Muscle layer of colon (tissue), 2 donors: Measurements from ENCODE around the gene TOR1B.
"Not testable (repeated sequence)": the region's sequence is repeated elsewhere in the genome, so short reads cannot be mapped to it uniquely, and the experiment has no call there.

ENCODE experiments used
- H3K27ac ChIP-seq: one replicate; pipeline ENCODE4 v1.7.0; 2013; ENCODE audit warnings: low read depth, mild to moderate bottlenecking, low read length, moderate library complexity
- H3K27me3 ChIP-seq, 2 donors: one replicate each; pipeline ENCODE4 v1.7.0; 2013; ENCODE audit warnings: low read length in 2 of 2, mild to moderate bottlenecking in 2 of 2; ENCODE audit not compliant: insufficient read depth in 2 of 2, control insufficient read depth in 1 of 2
- H3K36me3 ChIP-seq: one replicate; pipeline ENCODE4 v1.7.0; 2013; ENCODE audit warnings: mild to moderate bottlenecking, low read length; ENCODE audit not compliant: insufficient read depth
- H3K4me1 ChIP-seq: one replicate; pipeline ENCODE4 v1.7.0; 2013; ENCODE audit warnings: mild to moderate bottlenecking, low read length; ENCODE audit not compliant: insufficient read depth
- H3K4me3 ChIP-seq, 2 donors: one replicate each; pipeline ENCODE4 v1.7.0; 2013; ENCODE audit warnings: low read length in 2 of 2, low read depth in 1 of 2, mild to moderate bottlenecking in 1 of 2, moderate library complexity in 1 of 2
- H3K9ac ChIP-seq: one replicate; pipeline ENCODE4 v1.7.0; 2013; ENCODE audit warnings: low read length
- H3K9me3 ChIP-seq: one replicate; pipeline ENCODE4 v1.7.0; 2013; ENCODE audit warnings: mild to moderate bottlenecking, low read length
- donor health status: abdominal sarcoma.
- donor health status: Adenocarcinoma of cecum.

TOR1B gene

GRCh38 chr9:129776938-129777768 is 25.8 kb upstream of the TOR1B start:
- Histone ChIP-seq H3K9ac (peak overlapping the region; percentile 30), H3K27me3 (no peaks in the 10 kb centered on the region), H3K9me3 (no peaks in the 10 kb centered on the region), H3K36me3 (no peaks in the 10 kb centered on the region), H3K4me1 (peaks cover 15% of the 10 kb centered on the region), H3K27ac (no peak overlapping the region), H3K4me3 (no peak overlapping the region)

- no peaks in the 10 kb centered on the region for H3K27me3 ChIP-seq
- H3K36me3 ChIP-seq: no peaks in the 10 kb centered on the region
- no peak overlapping the region for H3K27ac ChIP-seq
- peak overlapping the region; percentile 30 for H3K9ac ChIP-seq
- no peak overlapping the region for H3K4me3 ChIP-seq
- H3K4me1 ChIP-seq: peaks cover 15% of the 10 kb centered on the region
- no peaks in the 10 kb centered on the region for H3K9me3 ChIP-seq
These were observed 25.2 kb upstream of the TOR1B start for GRCh38 chr9:129777769-129778130.

GRCh38 chr9:129778469-129778868 is 24.5 kb upstream of the TOR1B start:
- H3K27me3 ChIP-seq: no peaks in the 10 kb centered on the region
- peaks cover 15% of the 10 kb centered on the region for H3K4me1 ChIP-seq
- H3K9me3 ChIP-seq: no peaks in the 10 kb centered on the region
- H3K4me3 ChIP-seq: no peak overlapping the region
- H3K9ac ChIP-seq: no peak overlapping the region
- H3K36me3 ChIP-seq: no peaks in the 10 kb centered on the region
- H3K27ac ChIP-seq: no peak overlapping the region

GRCh38 chr9:129779560-129780190 is 23.3 kb upstream of the TOR1B start:
- Histone ChIP-seq H3K27ac (no peak overlapping the region), H3K27me3 (no peaks in the 10 kb centered on the region), H3K4me3 (no peak overlapping the region), H3K9ac (no peak overlapping the region), H3K4me1 (peaks cover 15% of the 10 kb centered on the region), H3K9me3 (no peaks in the 10 kb centered on the region), H3K36me3 (no peaks in the 10 kb centered on the region)

DNA sequence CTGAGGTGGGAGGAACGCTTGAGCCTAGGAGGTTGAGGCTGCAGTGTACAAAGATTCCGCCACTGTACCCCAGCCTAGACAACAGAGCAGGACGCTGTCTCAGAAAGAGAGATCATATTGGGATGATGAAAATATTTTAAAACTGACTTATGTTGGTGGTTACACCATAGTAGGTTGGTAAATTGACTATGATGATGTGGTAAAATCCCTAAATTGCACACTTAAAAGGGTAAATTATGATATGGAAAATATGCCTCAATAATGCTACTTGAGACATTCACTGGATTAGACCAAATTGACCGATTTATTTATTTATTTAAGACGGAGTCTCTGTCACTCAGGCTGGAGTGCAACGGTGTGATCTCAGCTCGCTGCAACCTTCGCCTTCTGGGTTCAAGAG is 21.9 kb upstream of the TOR1B start:
- H3K9me3 ChIP-seq: no peaks in the 10 kb centered on the region
- H3K9ac ChIP-seq: no peak overlapping the region
- no peaks in the 10 kb centered on the region for H3K27me3 ChIP-seq
- H3K4me3 ChIP-seq: no peak overlapping the region
- H3K36me3 ChIP-seq: no peaks in the 10 kb centered on the region
- no peak overlapping the region for H3K27ac ChIP-seq
- peaks cover 15% of the 10 kb centered on the region for H3K4me1 ChIP-seq

GRCh38 chr9:129781981-129782380 is 21.0 kb upstream of the TOR1B start:
- Histone ChIP-seq H3K36me3 (no peaks in the 10 kb centered on the region), H3K4me1 (peaks cover 8% of the 10 kb centered on the region), H3K27me3 (no peaks in the 10 kb centered on the region), H3K9ac (no peak overlapping the region), H3K9me3 (no peaks in the 10 kb centered on the region), H3K27ac (no peak overlapping the region), H3K4me3 (no peak overlapping the region)

DNA sequence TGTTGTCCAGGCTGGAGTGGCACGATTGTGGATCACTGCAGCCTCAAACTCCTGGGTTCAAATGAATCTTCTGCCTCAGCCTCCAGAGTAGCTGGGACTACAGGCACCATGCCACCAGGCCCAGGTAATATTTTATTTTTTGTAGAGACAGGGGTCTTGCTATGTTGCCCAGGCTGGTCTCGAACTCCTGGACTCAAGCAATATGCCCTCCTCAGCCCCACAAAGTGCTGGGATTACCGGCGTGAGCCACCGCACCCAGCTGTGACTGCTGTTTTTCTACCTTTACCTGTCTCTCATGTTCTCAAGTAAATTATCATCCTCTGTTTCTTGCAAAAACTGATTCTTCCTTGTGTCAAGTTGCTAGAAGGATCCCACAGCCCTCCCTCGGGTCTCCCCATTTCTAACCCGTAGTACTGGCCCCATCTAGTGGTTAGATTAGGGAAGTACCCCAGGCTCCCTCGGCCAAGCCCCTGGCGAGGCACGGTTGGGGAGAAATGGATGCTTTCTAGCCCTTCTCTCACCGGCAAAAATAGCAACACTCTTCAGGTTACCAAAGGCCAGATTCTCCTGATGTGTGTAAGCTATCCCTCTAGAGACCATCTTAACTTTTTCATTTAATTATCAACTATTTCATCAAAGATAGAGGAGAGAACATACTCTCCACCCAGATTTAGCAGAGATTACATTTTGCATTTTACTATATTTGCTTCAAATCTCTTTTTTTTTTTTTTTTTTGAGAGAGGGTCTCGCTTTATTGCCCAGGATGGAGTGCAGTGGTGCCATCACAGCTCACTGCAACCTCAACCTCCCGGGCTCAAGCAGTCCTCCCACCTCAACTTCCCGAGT is 19.2 kb upstream of the TOR1B start:
- Histone ChIP-seq H3K27me3 (no peaks in the 10 kb centered on the region), H3K4me1 (no peaks in the 10 kb centered on the region), H3K9me3 (no peaks in the 10 kb centered on the region), H3K9ac (no peak overlapping the region), H3K36me3 (no peaks in the 10 kb centered on the region), H3K4me3 (no peak overlapping the region), H3K27ac (no peak overlapping the region)

- not testable (repeated sequence) for H3K4me1 ChIP-seq, H3K9me3 ChIP-seq, H3K9ac ChIP-seq, H3K4me3 ChIP-seq, H3K27me3 ChIP-seq, H3K27ac ChIP-seq, H3K36me3 ChIP-seq
These were observed 18.0 kb upstream of the TOR1B start for GRCh38 chr9:129784970-129785369.

DNA sequence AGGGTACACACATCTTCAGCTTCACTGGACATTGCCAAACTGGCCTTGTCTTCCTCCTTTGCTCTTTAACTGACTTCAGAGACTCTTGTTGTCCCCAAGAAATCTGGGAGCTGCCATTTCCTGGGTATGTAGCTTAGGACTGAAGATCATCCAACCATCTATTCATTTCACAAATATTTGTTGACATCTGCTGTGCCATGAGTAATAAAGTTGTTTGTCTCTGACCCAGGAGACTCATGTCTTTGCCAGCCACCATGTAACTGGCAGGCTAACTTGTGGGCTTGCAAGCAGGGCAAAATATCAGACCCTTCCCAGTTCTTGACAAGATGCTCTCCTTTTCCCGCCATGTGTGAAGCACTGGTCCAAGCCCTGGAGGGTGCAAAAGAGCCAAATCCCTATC is 17.1 kb upstream of the TOR1B start:
- Histone ChIP-seq H3K9me3 (no peaks in the 10 kb centered on the region), H3K27ac (no peak overlapping the region), H3K4me3 (no peak overlapping the region), H3K9ac (no peak overlapping the region), H3K27me3 (no peaks in the 10 kb centered on the region), H3K36me3 (no peaks in the 10 kb centered on the region), H3K4me1 (no peaks in the 10 kb centered on the region)

DNA sequence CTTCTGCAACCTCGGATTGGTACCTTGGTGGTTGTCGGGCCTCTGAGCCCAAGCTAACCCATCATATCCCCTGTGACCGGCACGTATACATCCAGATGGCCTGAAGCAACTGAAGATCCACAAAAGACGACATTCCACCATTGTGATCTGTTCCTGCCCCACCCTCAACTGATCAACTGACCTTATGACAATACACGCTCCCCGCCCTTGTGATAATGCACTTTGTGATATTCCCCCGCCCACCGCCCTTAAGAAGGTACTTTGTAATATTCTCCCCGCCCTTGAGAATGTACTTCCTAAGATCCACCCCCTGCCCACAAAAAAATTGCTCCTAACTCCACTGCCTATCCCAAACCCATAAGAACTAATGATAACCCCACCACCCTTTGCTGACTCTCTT is 16.5 kb upstream of the TOR1B start:
- Histone ChIP-seq H3K4me1 (no peaks in the 10 kb centered on the region), H3K36me3 (no peaks in the 10 kb centered on the region), H3K27me3 (no peaks in the 10 kb centered on the region), H3K27ac (no peak overlapping the region), H3K9me3 (no peaks in the 10 kb centered on the region), H3K9ac (no peak overlapping the region), H3K4me3 (no peak overlapping the region)

DNA sequence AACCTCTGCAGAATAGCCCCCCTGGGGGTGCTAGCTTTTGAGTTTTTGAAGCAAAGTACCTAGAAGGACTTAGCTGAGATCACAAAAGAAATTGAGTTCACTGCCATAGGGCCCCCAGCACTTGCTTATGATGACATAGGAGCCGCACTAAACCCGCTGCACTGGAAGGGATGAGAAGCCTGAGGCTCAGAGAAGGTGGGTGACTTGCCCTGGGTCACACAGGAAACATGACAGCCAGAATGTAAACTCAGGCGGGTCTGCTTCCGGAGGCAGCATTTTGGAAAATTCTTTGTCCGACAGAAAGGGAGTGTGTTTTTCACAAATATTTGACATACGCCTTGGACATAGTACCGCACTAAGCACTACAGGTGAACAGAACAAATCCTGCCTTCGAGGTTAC is 8.4 kb upstream of the TOR1B start:
- Histone ChIP-seq H3K4me1 (no peaks in the 10 kb centered on the region), H3K36me3 (no peaks in the 10 kb centered on the region), H3K27me3 (no peaks in the 10 kb centered on the region), H3K9me3 (no peaks in the 10 kb centered on the region), H3K4me3 (no peak overlapping the region), H3K27ac (no peak overlapping the region), H3K9ac (no peak overlapping the region)
